ENCODE results near the gene CAMTA1. TPM values are rescaled to one million over a fixed set of nuclear protein-coding genes. Genes with fewer than 3 reads are reported as not detected.

CAMTA1 gene
- total RNA-seq, 1 donor from 2014 or later = 67.9 TPM

GRCh38 chr1:7447736-7448135 is 662.5 kb downstream of the CAMTA1 start:
- no peak for DNase-seq (ENCODE audit: low spot score)

- DNase-seq (ENCODE audit: low spot score) = no peak
These were observed 663.7 kb downstream of the CAMTA1 start for GRCh38 chr1:7448986-7449385.

- no peak for DNase-seq (ENCODE audit: low spot score)
These were observed 664.5 kb downstream of the CAMTA1 start for GRCh38 chr1:7449750-7450149.

DNA sequence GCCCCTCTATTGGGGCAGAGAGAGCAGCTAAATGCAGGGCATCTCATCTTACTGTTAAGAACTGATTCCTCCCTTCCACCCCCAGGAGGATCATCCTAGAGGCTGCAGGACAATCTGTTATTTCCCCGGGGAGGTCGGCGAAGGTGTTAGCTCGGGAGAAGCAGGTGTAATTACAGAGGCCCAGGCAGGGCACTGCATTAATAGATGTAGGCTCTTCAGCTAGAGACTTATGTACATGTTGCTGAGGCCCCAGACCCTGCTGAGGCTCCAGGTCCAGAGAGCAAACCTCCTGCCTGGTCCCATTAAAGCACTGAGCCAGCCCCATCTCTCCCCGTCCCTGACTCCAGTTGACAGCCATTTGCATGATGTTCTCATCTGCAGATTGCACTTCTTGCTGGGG is 665.6 kb downstream of the CAMTA1 start:
- no peak for DNase-seq (ENCODE audit: low spot score)

DNA sequence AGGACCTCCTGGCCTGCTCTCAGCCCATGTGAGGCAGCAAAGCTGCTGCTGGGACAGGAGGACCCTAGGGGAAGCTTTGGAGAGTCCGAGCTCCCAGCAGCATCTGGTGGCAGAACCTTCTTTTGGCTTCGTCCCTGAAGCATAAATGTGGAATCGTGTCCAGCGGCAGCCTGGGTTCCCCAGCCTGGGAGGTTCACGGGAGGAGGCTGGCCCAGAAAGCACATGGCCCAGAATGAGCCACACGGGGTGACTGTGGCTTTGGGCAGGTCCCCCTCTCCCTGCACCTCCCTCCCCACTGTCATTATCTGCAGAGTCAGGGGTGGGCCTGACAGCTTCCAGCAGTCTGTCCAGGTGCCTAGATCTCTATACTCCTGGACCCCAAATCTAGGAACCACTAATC is 667.8 kb downstream of the CAMTA1 start:
- no peak for DNase-seq (ENCODE audit: low spot score)

- peak; percentile 22 for DNase-seq (ENCODE audit: low spot score)
These were observed 669.0 kb downstream of the CAMTA1 start for GRCh38 chr1:7454052-7454815.

DNA sequence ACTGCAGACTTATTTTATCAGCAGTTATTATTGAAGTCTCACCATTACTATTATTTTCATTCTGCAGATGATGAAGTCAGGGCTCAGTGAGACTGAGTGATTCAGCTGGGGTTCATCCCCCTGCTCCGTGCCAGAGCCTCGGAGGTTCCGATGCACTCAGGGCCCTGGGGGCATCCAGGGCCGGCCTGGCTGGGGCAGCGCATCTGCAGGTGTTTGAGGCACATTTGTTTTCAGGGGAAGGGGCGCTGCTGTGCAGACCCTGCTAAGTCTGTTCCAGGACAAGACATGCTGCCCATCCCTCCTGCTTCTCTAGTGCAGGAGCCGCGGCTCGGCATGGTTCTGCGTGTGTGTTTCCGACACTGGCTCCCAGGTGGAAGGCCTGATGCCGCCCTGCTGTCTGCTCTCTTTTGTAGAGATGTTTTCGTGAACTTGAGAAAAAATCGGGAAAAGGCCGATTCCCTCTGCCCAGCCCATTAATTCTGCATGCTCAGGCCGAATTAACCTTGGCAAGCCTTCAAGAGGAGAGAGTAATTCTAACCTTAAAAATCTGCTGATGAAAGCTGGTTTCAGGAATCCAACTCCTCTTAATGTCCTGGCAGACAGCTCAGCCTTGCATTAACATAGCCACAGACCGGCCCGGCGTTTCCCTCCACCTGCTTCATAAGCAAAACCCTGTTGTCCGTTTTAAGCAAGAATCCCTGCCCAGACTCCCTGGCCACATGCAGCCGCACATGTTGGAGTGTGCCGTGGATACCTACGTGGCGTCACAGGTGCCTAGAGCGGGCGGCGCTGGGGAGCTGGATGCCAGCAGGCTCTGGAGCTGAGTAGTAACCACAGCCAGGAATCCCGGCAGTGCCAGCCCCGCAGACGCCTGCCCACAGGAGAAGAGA is 669.9 kb downstream of the CAMTA1 start:
- no peak for DNase-seq (ENCODE audit: low spot score)

GRCh38 chr1:7455796-7456721 is 670.8 kb downstream of the CAMTA1 start:
- DNase-seq (ENCODE audit: low spot score) = no peak

GRCh38 chr1:7456722-7457082 is 671.4 kb downstream of the CAMTA1 start:
- DNase-seq (ENCODE audit: low spot score) = no peak

- DNase-seq (ENCODE audit: low spot score) = no peak
These were observed 672.6 kb downstream of the CAMTA1 start for GRCh38 chr1:7457811-7458210.

- no peak for DNase-seq (ENCODE audit: low spot score)
These were observed 673.7 kb downstream of the CAMTA1 start for GRCh38 chr1:7458946-7459345.

DNA sequence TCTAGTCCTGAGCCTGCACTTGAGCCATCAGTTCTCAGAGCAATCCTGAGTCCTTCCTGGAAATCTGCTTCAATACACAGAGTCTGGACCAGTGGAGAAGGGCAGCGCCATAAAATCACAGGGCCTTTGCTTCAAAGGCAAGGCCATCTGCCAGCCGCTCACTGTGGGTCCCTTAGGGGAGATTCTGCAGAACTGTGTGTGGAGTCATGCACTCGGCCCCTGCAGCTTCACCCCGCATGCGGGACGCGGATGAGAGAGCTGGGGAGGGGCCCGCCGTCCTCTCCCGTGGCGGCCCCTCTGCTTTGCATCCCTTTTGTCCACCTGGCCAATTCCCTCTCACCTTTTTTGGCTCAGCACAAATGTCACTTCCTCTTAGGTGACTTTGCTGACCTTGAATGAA is 674.7 kb downstream of the CAMTA1 start:
- DNase-seq (ENCODE audit: low spot score) = no peak

GRCh38 chr1:7460807-7461206 is 675.6 kb downstream of the CAMTA1 start:
- no peak for DNase-seq (ENCODE audit: low spot score)

DNA sequence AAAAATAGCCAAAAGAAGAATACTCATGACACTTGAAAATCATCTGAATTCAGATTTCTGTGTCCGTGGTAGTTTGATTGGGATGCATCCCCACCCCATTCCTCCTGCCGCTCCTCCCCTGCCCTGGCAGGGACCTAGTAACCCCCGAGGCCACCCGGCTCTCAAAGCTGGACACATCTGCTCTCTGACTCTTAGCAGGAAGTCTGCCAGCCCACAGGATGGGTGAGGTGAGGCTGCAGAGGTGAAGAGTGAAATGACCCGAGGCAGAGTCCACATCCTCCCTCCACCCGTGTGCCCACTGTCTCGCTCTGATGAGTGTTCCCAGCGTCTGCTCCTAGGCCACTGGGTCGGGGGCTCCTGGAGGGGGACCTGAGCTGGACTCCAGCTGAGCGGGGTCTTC is 677.4 kb downstream of the CAMTA1 start:
- DNase-seq (ENCODE audit: low spot score) = no peak

DNA sequence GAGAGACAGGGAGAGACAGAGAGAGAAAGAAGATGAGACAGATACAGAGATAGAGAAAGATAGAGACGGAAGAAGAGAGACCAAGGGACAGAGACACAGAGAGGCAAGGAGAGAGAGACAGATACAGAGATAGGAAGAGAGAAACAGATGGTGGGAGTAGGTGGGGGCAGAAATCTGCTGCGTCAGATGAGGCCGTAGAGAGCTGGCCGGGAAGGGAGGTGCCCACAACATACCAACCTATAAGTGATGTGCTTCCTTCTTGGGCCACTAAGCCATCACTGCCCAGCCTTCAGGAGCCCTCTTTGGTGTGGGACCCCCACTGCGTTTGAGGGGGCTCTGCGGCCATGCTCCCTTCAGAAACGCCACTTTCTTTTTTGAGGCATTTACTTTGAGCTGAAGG is 678.3 kb downstream of the CAMTA1 start:
- no peak for DNase-seq (ENCODE audit: low spot score)

GRCh38 chr1:7464736-7465135 is 679.5 kb downstream of the CAMTA1 start:
- DNase-seq (ENCODE audit: low spot score) = no peak

GRCh38 chr1:7467476-7468175 is 682.4 kb downstream of the CAMTA1 start:
- DNase-seq (ENCODE audit: low spot score) = no peak

DNA sequence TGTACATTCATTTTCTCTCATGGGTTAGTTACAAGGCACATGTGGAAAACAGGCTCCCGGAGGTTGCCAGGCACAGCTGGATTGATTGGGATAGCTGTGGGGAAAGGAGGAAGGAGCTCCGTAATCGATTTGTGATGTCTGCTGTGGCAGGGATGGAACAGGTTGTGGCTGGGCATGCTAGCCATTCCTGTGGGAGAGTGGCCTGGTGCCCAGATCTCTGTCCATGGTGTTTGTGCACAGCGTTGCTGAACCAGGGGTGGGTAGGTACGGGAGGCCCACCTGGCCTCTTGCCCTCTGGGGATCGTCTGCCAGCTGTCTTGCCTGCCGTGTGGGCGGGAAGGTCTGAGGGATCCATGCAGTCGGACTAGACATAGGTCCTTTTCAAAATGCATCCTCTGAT is 683.0 kb downstream of the CAMTA1 start:
- DNase-seq (ENCODE audit: low spot score) = no peak

DNA sequence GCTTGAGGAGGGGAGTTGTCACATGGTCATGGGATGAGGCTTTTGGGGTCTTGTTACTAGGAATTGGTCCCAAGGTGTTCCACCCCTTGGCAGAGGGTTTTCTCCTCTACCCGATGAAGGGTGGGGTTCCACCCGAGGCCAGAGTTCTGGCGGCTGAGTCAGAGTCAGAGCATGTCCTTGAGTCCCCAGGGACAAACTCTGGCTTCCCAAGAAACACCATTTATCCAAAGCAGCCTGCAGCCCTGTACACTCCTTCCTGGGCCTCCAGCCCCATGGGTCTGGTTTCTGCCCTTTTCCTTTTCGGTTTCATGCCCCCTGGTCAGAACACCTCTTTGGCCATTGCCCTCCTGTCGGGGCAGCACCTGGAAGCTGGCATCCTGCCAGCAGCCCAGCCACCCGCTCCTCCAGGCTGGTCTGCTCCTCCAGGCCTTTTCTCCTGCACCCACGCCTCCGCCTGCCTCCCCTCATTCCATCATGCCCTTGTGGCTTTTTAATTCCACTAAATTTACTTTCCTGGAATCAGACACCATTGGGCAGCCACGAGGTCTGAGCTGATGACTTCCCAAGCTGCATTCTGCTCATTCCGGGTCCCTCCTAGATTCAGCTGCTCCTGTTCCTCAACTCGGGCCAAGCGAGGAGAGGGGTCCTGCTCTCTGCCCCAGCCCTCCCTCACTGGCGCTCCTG is 684.1 kb downstream of the CAMTA1 start:
- no peak for DNase-seq (ENCODE audit: low spot score)

GRCh38 chr1:7470904-7471638 is 685.8 kb downstream of the CAMTA1 start:
- DNase-seq (ENCODE audit: low spot score) = peak; percentile 82

All from mucosa of gallbladder (tissue), 1 donor.